RPMI7951 (cell line): ENCODE measurements around the gene FBXO9. TPM values are rescaled to one million over a fixed set of nuclear protein-coding genes. Genes with fewer than 3 reads are reported as not detected.
"Not testable (repeated sequence)": the region's sequence is repeated elsewhere in the genome, so short reads cannot be mapped to it uniquely, and the experiment has no call there.

Experiments used
- DNase-seq: peaks from one replicate; pipeline ENCODE4 v3.0.0-alpha.2; 2012; ENCODE audit warnings: low read depth
- total RNA-seq: library from RNA; depleted of rRNA; stranded (reverse); fragments of >200 nt; shearing (Covaris generic); gene quantifications from 2 replicates; pipeline ENCODE4 v1.2.3, GENCODE V29; 2014

The FBXO9 gene
- total RNA-seq, 1 experiment from 2014 or later, result 28.7 TPM

GRCh38 chr6:53045891-53046673 lies 19.1 kb upstream of the FBXO9 start:
- no peak for DNase-seq

- DNase-seq, result peak; percentile 89
These were observed 16.6 kb upstream of the FBXO9 start for GRCh38 chr6:53048431-53049195.

DNA sequence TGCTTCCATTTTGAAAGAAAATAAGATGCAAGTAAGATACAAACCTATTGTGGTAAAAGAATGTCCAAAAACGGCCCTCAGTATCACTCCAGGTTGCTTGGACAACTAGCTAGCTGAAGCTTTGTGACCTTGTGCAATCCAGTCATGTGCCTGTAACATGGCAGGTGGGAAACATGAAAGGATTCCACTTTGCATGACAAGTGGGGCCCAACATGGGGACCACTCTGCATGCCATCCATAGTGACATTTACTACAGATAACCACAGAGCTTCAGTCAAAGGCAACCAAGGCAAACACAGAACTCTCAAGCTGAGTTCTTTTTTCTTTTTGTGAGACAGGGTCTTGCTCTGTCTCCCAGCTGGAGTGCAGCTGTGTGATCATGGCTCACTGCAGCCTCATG lies 15.8 kb upstream of the FBXO9 start:
- no peak for DNase-seq

DNA sequence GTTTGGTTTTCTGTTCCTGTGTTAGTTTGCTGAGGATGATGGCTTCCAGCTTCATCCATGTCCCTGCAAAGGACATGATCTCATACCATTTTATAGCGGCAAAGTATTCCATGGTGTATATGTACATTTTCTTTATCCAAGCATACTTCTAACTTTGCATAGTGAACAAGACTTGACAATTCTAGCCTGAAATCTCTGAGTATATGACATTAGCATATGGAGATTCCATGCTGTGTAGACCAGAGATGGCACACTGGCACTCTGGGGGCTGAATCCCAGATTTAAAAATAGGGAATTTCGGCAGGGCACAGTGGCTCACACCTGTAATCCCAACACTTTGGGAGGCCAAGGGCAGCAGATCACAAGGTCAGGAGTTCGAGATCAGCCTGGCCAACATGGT lies 13.1 kb upstream of the FBXO9 start:
- DNase-seq, result not testable (repeated sequence)

GRCh38 chr6:53054532-53054931 lies 10.7 kb upstream of the FBXO9 start:
- DNase-seq, result no peak

GRCh38 chr6:53055873-53056272 lies 9.3 kb upstream of the FBXO9 start:
- no peak for DNase-seq

DNA sequence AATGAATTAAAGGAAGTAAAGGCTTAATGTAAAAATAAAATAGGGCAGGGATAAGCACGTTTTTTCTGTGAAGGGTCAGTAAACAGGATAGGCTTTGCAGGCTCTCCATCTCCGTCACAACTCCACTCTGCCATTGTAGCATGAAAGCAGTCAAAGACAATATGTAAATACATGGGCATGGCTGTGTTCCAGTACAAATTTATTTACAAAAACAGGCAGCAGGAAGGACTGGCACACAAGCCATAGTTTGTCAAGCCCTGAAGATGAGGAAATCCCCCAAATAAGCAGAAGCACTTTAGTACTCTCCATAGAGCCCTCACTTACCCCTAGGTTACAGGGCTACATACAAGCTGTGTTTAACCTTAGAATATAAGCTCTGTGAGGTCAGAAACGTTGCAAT lies 8.9 kb upstream of the FBXO9 start:
- DNase-seq, result no peak

- no peak for DNase-seq
These were observed 6.6 kb upstream of the FBXO9 start for GRCh38 chr6:53058388-53059195.

- peak; percentile 14 for DNase-seq
These were observed 5.3 kb upstream of the FBXO9 start for GRCh38 chr6:53059648-53060589.

DNA sequence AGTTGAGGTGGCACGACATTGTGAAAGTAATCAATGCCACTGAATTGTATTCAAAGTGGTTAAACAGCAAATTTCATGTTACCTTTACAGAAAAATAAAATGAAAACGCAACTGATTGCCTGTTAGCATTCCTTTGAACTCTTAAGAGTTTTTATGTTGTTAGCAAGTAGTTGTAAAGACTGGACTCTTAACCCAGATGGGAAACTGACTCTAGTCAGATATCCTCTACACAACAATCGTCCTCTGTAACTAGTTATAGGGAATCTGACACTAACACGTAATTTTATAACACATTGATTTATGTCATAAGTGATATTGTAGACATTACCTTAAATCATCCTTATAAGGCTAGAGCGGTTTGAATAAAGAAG lies 3.0 kb upstream of the FBXO9 start:
- DNase-seq, result no peak

- not testable (repeated sequence) for DNase-seq
These were observed 949 bp upstream of the FBXO9 start for GRCh38 chr6:53064255-53064654.

GRCh38 chr6:53064726-53065265 lies 408 bp upstream of the FBXO9 start:
- peak; percentile 97 for DNase-seq

GRCh38 chr6:53066077-53066417 lies 843 bp downstream of the FBXO9 start:
- DNase-seq, result peak; percentile 41

DNA sequence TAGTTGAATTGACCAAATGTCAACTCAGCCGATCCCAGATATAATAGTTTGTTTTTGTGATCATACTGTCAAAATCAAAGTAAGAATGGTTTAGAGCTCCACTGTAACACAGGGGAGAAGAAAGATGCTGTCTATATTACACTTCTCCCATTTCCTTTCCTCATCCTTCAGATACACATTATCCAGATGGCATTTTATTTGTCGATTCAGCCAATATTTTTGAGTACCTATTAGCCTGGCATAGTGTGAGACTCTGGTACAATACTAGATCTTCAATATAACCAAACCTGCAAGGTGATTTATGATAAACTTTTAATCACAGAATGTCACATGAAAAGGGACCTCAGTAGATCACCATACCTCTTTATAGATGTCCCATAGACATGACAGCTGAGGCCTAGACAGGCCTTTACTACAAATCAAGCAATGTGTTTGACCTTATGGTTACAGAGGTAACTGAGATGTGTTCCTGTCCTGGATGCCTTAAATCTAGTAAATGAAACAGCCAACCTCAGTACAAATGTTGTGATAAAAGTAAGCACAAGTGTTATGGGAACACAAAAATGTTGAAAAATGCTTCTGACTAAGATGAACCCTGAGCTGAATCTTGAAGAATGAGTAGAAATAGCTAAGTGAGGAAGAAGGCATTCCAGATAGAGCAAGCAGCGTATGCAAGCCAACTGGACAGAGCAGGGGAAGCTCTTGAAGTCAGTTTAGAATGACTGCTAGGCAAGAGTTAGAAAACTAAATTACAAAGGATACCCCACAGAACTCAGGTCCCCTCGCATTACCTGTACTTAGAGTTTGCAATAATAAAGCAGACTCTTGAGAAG lies 1.9 kb downstream of the FBXO9 start:
- DNase-seq, result no peak

GRCh38 chr6:53067849-53068361 lies 2.7 kb downstream of the FBXO9 start:
- no peak for DNase-seq

- DNase-seq, result no peak
These were observed 4.2 kb downstream of the FBXO9 start for GRCh38 chr6:53069427-53069826.

DNA sequence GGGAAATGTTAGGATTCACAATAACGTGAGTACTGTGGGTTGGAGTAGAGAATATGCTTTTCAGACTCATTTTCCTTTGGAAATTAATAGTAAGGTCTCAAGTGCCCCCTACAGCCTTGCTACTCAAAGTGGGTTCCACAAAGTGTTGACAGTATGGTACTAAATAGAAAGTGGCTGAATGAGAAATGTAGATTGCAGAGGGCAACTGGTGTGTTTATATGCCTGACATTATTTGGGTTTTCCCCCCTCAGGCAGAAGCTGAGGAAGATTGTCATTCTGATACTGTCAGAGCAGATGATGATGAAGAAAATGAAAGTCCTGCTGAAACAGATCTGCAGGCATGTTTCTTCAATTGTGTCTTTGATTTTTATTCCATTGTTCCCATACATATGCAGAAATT lies 5.6 kb downstream of the FBXO9 start:
- DNase-seq, result peak; percentile 11

DNA sequence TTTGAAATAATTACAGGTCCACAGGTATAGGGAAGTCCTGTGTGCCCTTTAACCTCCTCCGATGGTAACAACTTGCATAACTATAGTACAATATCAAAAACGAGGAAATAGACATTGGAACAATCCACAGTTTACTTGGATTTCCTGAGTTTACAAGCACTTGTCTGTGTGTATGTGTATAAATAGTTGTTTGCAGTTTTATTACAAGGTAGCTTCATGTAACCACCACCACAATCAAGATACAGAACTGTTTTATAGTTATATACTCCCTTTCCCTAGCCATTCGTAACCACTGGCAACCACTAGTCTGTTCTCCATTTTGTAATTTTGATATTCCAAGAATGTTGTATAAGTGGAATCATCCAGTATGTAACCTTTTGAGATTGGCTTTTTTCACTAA lies 9.1 kb downstream of the FBXO9 start:
- no peak for DNase-seq

DNA sequence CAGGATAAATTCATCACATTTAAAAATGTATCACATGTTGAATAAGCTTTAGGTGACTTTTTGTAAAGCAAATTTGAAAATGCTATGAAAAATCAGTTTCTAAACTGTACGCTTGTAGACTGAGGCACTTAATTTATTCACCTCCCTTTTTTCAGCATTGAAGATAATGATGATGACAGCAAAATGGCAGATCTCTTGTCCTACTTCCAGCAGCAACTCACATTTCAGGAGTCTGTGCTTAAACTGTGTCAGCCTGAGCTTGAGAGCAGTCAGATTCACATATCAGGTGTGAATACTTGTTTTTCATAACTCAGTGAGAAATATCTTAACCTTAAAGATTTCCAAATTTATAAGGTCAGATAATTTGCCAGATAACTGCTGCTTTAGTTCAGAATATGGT lies 15.6 kb downstream of the FBXO9 start:
- no peak for DNase-seq

GRCh38 chr6:53086302-53086701 lies 21.1 kb downstream of the FBXO9 start:
- DNase-seq, result no peak
